Measurements from ENCODE around the gene AFF3. TPM values are rescaled to one million over a fixed set of nuclear protein-coding genes. Genes with fewer than 3 reads are reported as not detected.

Gene AFF3
- total RNA-seq, 1 experiment from 2014 or later: not detected

DNA sequence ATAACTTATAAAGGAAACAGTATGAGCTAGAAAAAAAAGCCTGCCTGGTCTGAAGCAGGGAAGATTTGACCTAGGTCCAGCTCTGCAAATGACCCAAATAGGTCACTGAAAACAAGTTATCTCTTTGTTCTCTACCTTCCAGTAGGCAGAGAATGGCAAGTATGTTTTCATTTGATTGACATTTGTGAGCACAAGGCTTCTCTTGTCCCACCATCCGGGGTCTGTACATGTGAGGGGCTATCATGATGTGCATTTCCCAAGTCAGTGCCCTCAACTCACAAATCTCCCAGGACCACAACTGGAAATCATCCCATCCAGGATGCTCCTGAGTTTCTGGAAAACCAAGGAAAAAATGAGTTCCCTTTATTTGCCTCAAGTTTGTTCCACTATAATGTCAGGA, 309.5 kb downstream of the AFF3 start:
- H3K36me3 Mint-ChIP-seq (ENCODE audit: insufficient read depth, unreplicated experiment): no peaks in the 10 kb centered on the region

DNA sequence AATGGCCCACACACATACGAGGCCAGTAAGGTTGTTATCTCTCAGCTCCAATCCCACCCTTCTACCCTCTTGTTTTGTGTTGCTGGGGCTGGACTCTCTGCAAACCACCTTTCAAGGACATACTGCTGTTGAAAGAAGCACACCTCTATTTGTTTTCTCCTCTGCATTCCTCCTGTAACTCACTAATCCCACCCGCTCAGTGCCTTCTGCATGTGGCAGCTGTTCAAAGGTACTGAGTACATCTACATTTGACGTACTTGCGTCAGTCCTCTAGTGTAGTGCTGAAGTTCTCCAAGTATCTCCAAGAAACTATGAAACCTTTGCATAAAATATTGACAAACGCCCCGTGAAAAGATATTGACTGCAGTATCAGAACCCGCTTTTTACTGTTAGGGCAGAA, 310.6 kb downstream of the AFF3 start:
- intact Hi-C loops (cut with micrococcal nuclease; ENCODE audit: unreplicated experiment): no loop called here
- no TSS peak for BruUV-seq (replicated peaks)
- CTCF ChIA-PET: no interaction called here
- H3K9me3 Mint-ChIP-seq (ENCODE audit: low read depth, unreplicated experiment): no peaks in the 10 kb centered on the region
- H3K27me3 Mint-ChIP-seq (ENCODE audit: unreplicated experiment): peaks cover 64% of the 10 kb centered on the region
- no peaks in the 10 kb centered on the region for H3K36me3 Mint-ChIP-seq (ENCODE audit: insufficient read depth, unreplicated experiment)
- TF ChIP-seq, protein P1, sequence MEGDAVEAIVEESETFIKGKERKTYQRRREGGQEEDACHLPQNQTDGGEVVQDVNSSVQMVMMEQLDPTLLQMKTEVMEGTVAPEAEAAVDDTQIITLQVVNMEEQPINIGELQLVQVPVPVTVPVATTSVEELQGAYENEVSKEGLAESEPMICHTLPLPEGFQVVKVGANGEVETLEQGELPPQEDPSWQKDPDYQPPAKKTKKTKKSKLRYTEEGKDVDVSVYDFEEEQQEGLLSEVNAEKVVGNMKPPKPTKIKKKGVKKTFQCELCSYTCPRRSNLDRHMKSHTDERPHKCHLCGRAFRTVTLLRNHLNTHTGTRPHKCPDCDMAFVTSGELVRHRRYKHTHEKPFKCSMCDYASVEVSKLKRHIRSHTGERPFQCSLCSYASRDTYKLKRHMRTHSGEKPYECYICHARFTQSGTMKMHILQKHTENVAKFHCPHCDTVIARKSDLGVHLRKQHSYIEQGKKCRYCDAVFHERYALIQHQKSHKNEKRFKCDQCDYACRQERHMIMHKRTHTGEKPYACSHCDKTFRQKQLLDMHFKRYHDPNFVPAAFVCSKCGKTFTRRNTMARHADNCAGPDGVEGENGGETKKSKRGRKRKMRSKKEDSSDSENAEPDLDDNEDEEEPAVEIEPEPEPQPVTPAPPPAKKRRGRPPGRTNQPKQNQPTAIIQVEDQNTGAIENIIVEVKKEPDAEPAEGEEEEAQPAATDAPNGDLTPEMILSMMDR (IDR thresholded peaks at IDR 0.05; ENCODE audit: unreplicated experiment): no peak
- no peaks in the 10 kb centered on the region for H3K4me1 Mint-ChIP-seq (ENCODE audit: low read depth, unreplicated experiment)
- no peak for DNase-seq
- H3K4me3 Mint-ChIP-seq (ENCODE audit: low read depth, unreplicated experiment): no peak overlapping the region
- H3K27ac Mint-ChIP-seq (ENCODE audit: unreplicated experiment): no peak overlapping the region

More for the DNA sequence above, 309.5 kb downstream of the AFF3 start:
- Mint-ChIP-seq H3K27ac (ENCODE audit: unreplicated experiment) (no peak overlapping the region), H3K4me3 (ENCODE audit: low read depth, unreplicated experiment) (no peak overlapping the region), H3K4me1 (ENCODE audit: low read depth, unreplicated experiment) (no peaks in the 10 kb centered on the region), H3K27me3 (ENCODE audit: unreplicated experiment) (peaks cover 53% of the 10 kb centered on the region), H3K9me3 (ENCODE audit: low read depth, unreplicated experiment) (no peaks in the 10 kb centered on the region)
- BruUV-seq (replicated peaks): no TSS peak
- CTCF ChIA-PET: interaction anchor here (0.6 kb wide), 1 partner anchor 301 kb away, joined by 5 read pairs; no protein-coding TSS in a partner anchor
- intact Hi-C loops (cut with micrococcal nuclease; ENCODE audit: unreplicated experiment): no loop called here
- DNase-seq: no peak
- TF ChIP-seq, protein P1 (IDR thresholded peaks at IDR 0.05; ENCODE audit: unreplicated experiment): no peak

DNA sequence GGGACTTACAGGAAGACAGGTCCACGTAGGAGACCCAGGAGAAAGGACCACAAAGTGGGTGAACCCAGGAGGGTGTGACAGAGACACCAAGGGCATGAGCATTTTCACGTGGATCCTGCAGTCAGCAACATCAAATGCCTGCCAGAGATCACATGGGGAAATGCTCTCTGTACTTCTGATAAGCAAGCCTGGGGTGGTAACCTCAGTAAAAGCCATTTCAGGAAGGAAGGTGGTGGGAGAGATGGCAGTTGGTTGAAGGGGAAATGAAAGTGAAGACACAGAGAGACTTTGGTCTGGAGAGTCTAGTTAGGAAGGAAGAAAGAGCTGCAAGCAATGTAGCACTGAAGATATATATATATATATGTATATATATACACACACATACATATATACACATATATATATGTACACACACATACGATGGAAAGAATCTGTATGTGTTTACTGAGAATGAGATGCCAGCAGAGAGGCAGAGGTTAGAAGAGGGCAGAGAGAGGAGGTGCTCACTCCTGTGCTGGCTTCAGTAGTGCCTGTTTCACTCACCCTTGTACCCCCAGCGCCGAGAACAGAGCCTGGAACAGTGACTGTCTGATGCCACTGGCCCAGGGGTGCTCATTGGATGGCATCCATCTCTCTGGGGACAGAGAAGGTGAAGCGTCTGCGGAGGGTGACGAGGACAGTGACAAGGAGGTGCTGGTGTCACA, 314.9 kb downstream of the AFF3 start:
- TF ChIP-seq, protein P1 (IDR thresholded peaks at IDR 0.05; ENCODE audit: unreplicated experiment): no peak
- Mint-ChIP-seq H3K9me3 (ENCODE audit: low read depth, unreplicated experiment) (no peaks in the 10 kb centered on the region), H3K27me3 (ENCODE audit: unreplicated experiment) (peaks cover 52% of the 10 kb centered on the region), H3K4me3 (ENCODE audit: low read depth, unreplicated experiment) (no peak overlapping the region), H3K27ac (ENCODE audit: unreplicated experiment) (no peak overlapping the region), H3K4me1 (ENCODE audit: low read depth, unreplicated experiment) (no peaks in the 10 kb centered on the region), H3K36me3 (ENCODE audit: insufficient read depth, unreplicated experiment) (no peaks in the 10 kb centered on the region)
- BruUV-seq (replicated peaks): no TSS peak
- no peak for DNase-seq
- intact Hi-C loops (cut with micrococcal nuclease; ENCODE audit: unreplicated experiment): no loop called here
- CTCF ChIA-PET: no interaction called here

DNA sequence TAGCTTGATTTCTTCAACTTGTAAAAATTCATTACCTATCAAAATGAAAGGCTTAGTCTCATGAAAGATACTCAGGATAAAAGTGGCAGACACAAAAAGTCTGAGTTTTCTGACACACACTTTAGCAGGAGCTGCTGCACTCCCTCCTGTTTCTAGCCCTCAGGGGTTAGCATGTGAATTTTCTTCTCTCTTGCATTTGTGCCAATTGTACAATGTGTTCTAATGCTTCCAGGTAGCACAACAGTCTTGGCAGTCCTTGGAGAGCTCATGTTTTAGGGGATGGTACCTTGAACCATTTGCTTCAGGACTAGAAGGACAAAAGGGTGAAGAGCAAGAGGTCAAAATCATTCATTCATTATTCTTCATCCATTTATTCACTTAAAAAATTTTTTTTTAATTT, 316.8 kb downstream of the AFF3 start:
- no TSS peak for BruUV-seq (replicated peaks)
- no peak overlapping the region for H3K27ac Mint-ChIP-seq (ENCODE audit: unreplicated experiment)

More for the DNA sequence above, 316.8 kb downstream of the AFF3 start:
- no peaks in the 10 kb centered on the region for H3K9me3 Mint-ChIP-seq (ENCODE audit: low read depth, unreplicated experiment)
- no peak overlapping the region for H3K4me3 Mint-ChIP-seq (ENCODE audit: low read depth, unreplicated experiment)
- TF ChIP-seq, protein P1 (IDR thresholded peaks at IDR 0.05; ENCODE audit: unreplicated experiment): no peak
- CTCF ChIA-PET: no interaction called here
- no peaks in the 10 kb centered on the region for H3K36me3 Mint-ChIP-seq (ENCODE audit: insufficient read depth, unreplicated experiment)
- intact Hi-C loops (cut with micrococcal nuclease; ENCODE audit: unreplicated experiment): no loop called here
- no peak for DNase-seq
- no peaks in the 10 kb centered on the region for H3K4me1 Mint-ChIP-seq (ENCODE audit: low read depth, unreplicated experiment)
- H3K27me3 Mint-ChIP-seq (ENCODE audit: unreplicated experiment): peaks cover 45% of the 10 kb centered on the region

Measured in Calu3 (cell line).